HepG2 (cell line): ENCODE data around the gene HIPK2. TPM values are rescaled to one million over a fixed set of nuclear protein-coding genes. Genes with fewer than 3 reads are reported as not detected.

ENCODE experiments used
- ATAC-seq: fragments of 200-7000 bp; cut with Tn5 transposase; 3 replicates; pipeline ENCODE4 v1.9.1; 2020; ENCODE audit warnings: mild to moderate bottlenecking, moderate library complexity
- BruUV-seq: library from RNA; stranded (reverse); fragments of 400-500 nt; replicated peaks from 2 replicates; lab custom pipeline; 2021; lab: Mats Ljungman, UMichigan
- CTCF ChIA-PET: fragments of 300-600 bp; formaldehyde crosslinking; extraction: SDS; loops from one replicate; lab custom pipeline; 2021; ENCODE audit warnings: low total read pairs, inconsistent platforms, low intra/inter-chr PET ratio; lab: Yijun Ruan, JAX
- POLR2A ChIA-PET: fragments of 350-600 bp; sonication (Branson Sonifier 250); formaldehyde crosslinking; loops from one replicate; lab custom pipeline; 2020; ENCODE audit warnings: antibody characterized with exemption, inconsistent platforms; lab: Yijun Ruan, JAX
- DNase-seq: peaks from one replicate; pipeline ENCODE4 v3.0.0-alpha.2; 2015; ENCODE audit warnings: low spot score
- FAIRE-seq: peaks from 3 replicates; lab custom pipeline; 2011; peaks lifted over from hg19 to GRCh38; lab: Jason Lieb, UNC
- H2AFZ ChIP-seq: one replicate; pipeline ENCODE4 v1.6.1; 2011; ENCODE audit warnings: low read length, inconsistent platforms
- H3K27ac ChIP-seq: fragments of 300-600 bp; 3 replicates; pipeline ENCODE4 v1.8.0; 2011; ENCODE audit warnings: mixed run types, mild to moderate bottlenecking, mixed read lengths, low read length, inconsistent platforms; ENCODE audit not compliant: insufficient read depth; ENCODE audit errors: extremely low read length
- H3K27me3 ChIP-seq, 2 experiments: fragments of 200-600 bp in 1 of 2; 2 replicates in 1 of 2; 3 replicates in 1 of 2; pipeline versions ENCODE4 v1.6.0 to v1.8.0; 2011; ENCODE audit warnings: low read length in 2 of 2, mild to moderate bottlenecking in 2 of 2, moderate library complexity in 2 of 2, inconsistent platforms in 1 of 2; ENCODE audit not compliant: insufficient read depth in 2 of 2, control insufficient read depth in 1 of 2
- H3K36me3 ChIP-seq, 2 experiments: fragments of 200-600 bp in 1 of 2; replicated peaks in 1 of 2; 2 replicates in 1 of 2; 3 replicates in 1 of 2; pipeline versions ENCODE4 v1.5.1 to v1.8.0; 2011; ENCODE audit warnings: low read length in 2 of 2, inconsistent platforms in 1 of 2; ENCODE audit not compliant: insufficient read depth in 2 of 2, control insufficient read depth in 1 of 2
- H3K4me1 ChIP-seq: 2 replicates; pipeline ENCODE4 v1.5.1; 2012; ENCODE audit warnings: low read length, inconsistent platforms; ENCODE audit not compliant: insufficient read depth
- H3K4me2 ChIP-seq: 2 replicates; pipeline ENCODE4 v1.6.0; 2011; ENCODE audit warnings: low read depth, low read length, inconsistent platforms
- H3K4me3 ChIP-seq, 3 experiments: fragments of 200-600 bp in 1 of 3; sonication (generic), shearing (Covaris generic) in 1 of 3; replicated peaks in 1 of 3; 2 replicates each; pipeline ENCODE4 v1.5.1; 2011 to 2016; ENCODE audit warnings: low read length in 3 of 3, inconsistent platforms in 2 of 3, low read depth in 2 of 3, mild to moderate bottlenecking in 2 of 3, control low read depth in 1 of 3, mixed read lengths in 1 of 3; ENCODE audit not compliant: insufficient read depth in 1 of 3
- H3K79me2 ChIP-seq: one replicate; pipeline ENCODE4 v1.6.1; 2011; ENCODE audit warnings: low read length, inconsistent platforms; ENCODE audit not compliant: insufficient read depth
- H3K9ac ChIP-seq: 2 replicates; pipeline ENCODE4 v1.6.0; 2011; ENCODE audit warnings: mild to moderate bottlenecking, low read depth, low read length, inconsistent platforms; ENCODE audit not compliant: insufficient read depth
- H3K9me3 ChIP-seq: 2 replicates; pipeline ENCODE4 v1.5.1; 2012; ENCODE audit warnings: mild to moderate bottlenecking, low read length
- H4K20me1 ChIP-seq: 2 replicates; pipeline ENCODE4 v1.6.0; 2011; ENCODE audit warnings: inconsistent platforms, mild to moderate bottlenecking, low read length, moderate library complexity; ENCODE audit not compliant: insufficient read depth
- MEIS2 ChIP-seq: sonication (generic); formaldehyde crosslinking; IDR thresholded peaks from 2 replicates; pipeline ENCODE4 v1.9.0; 2021; ENCODE audit warnings: mild to moderate bottlenecking, missing genetic modification reagents
- WGBS: methylation state at CpG from one replicate; pipeline ENCODE4 v1.1.6; 2017; ENCODE audit warnings: low lambda C conversion rate; 5-methylcytosine and 5-hydroxymethylcytosine counted together
- in situ Hi-C: cut with HindIII; loops from 2 replicates; pipeline ENCODE4 v1.10.0; 2017; ENCODE audit warnings: low pct_unique_long_range_greater_than_20kb; ENCODE audit not compliant: extremely low pct_ligation_motif_present
- intact Hi-C: fragments of 100-400 bp; cut with micrococcal nuclease; formaldehyde crosslinking; loops from one replicate; pipeline ENCODE4 v1.10.0; 2022; ENCODE audit not compliant: unreplicated experiment
- polyA plus RNA-seq, 8 experiments: library from polyadenylated mRNA; depleted of rRNA in 3 of 8; stranded (reverse) in 7 of 8; unstranded in 1 of 8; fragments of >200 nt; fragmentation: Illumina TruSeq in 4 of 8; extraction: Trizol in 4 of 8; gene quantifications; 2 replicates each; pipeline versions ENCODE4 v1.2.1 to v1.2.3, GENCODE V29; 2011 to 2016; ENCODE audit warnings: low read depth in 4 of 8, missing spikeins in 1 of 8, mixed read lengths in 1 of 8; ENCODE audit not compliant: insufficient read depth in 1 of 8
- total RNA-seq, 5 experiments: library from RNA; depleted of rRNA; stranded (reverse); fragments of >200 nt; fragmentation: Illumina TruSeq; extraction: Trizol; gene quantifications; 2 replicates each; pipeline ENCODE4 v1.2.3, GENCODE V29; 2016; ENCODE audit warnings: low read depth in 1 of 5
- TF ChIP-seq, protein P1 (sequence below): IDR thresholded peaks from 2 replicates; pipeline ENCODE4 v1.6.1; 2012; ENCODE audit warnings: low read length, improper control_type of control experiment
- TF ChIP-seq, protein P2 (sequence below): sonication (generic); formaldehyde crosslinking; IDR thresholded peaks from 2 replicates; pipeline ENCODE4 v1.4.0; 2020; ENCODE audit warnings: missing genetic modification reagents

The HIPK2 gene
- total and polyA plus RNA-seq, 2 of the 13 experiments (the other 11 are each of a cell fraction or from before 2014, with no cell fraction given) = 14.4 to 20.2 TPM

- Histone ChIP-seq H4K20me1 (no peaks in the 10 kb centered on the region), H3K79me2 (peaks cover 21% of the 10 kb centered on the region), H3K9ac (no peak overlapping the region), H3K4me3 (no peak overlapping the region), H3K4me2 (no peak overlapping the region), H3K36me3 (peaks cover 14 to 64% of the 10 kb centered on the region in 2 experiments), H3K4me1 (peaks cover 30% of the 10 kb centered on the region), H2AFZ (no peak overlapping the region), H3K27me3 (no peaks in the 10 kb centered on the region), H3K27ac (no peak overlapping the region), H3K9me3 (no peaks in the 10 kb centered on the region)
- in situ Hi-C loops (loop anchor here (5.0 to 10.0 kb wide), 2 partner anchors 133 to 360 kb away; partner anchors contain the start of gene HIPK2), intact Hi-C loops (no loop called here)
- no TSS peak for BruUV-seq
- DNase-seq = no peak
- TF ChIP-seq, protein P1, sequence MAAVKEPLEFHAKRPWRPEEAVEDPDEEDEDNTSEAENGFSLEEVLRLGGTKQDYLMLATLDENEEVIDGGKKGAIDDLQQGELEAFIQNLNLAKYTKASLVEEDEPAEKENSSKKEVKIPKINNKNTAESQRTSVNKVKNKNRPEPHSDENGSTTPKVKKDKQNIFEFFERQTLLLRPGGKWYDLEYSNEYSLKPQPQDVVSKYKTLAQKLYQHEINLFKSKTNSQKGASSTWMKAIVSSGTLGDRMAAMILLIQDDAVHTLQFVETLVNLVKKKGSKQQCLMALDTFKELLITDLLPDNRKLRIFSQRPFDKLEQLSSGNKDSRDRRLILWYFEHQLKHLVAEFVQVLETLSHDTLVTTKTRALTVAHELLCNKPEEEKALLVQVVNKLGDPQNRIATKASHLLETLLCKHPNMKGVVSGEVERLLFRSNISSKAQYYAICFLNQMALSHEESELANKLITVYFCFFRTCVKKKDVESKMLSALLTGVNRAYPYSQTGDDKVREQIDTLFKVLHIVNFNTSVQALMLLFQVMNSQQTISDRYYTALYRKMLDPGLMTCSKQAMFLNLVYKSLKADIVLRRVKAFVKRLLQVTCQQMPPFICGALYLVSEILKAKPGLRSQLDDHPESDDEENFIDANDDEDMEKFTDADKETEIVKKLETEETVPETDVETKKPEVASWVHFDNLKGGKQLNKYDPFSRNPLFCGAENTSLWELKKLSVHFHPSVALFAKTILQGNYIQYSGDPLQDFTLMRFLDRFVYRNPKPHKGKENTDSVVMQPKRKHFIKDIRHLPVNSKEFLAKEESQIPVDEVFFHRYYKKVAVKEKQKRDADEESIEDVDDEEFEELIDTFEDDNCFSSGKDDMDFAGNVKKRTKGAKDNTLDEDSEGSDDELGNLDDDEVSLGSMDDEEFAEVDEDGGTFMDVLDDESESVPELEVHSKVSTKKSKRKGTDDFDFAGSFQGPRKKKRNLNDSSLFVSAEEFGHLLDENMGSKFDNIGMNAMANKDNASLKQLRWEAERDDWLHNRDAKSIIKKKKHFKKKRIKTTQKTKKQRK = no peak
- no peak for TF ChIP-seq MEIS2 (CRISPR knock-in tag)
- TF ChIP-seq, protein P2, sequence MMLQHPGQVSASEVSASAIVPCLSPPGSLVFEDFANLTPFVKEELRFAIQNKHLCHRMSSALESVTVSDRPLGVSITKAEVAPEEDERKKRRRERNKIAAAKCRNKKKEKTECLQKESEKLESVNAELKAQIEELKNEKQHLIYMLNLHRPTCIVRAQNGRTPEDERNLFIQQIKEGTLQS (CRISPR knock-in tag) = no peak
- WGBS = 89% methylated on average over 4 of the region's 4 CpGs
- ChIA-PET CTCF (no interaction called here), POLR2A (no interaction called here)
- FAIRE-seq = no peak
- ATAC-seq = no peak
Observed at GRCh38 chr7:139642283-139642682, 135.5 kb downstream of the HIPK2 start.
